Trophoblast cell (in vitro differentiated cells and primary cell): ENCODE measurements around the gene ASB16.

Experiments used
- DNase-seq, 2 donors: peaks; one replicate each; pipeline ENCODE4 v3.0.0-alpha.2; 2016
- H2AFZ ChIP-seq: 2 replicates; pipeline ENCODE4 v1.6.1; 2013; ENCODE audit warnings: low read length, moderate library complexity, mild to moderate bottlenecking; ENCODE audit not compliant: insufficient read depth, poor library complexity
- H2AK5ac ChIP-seq: 2 replicates; pipeline ENCODE4 v1.6.1; 2013; ENCODE audit warnings: mild to moderate bottlenecking, low read length
- H2BK120ac ChIP-seq: 2 replicates; pipeline ENCODE4 v1.6.1; 2013; ENCODE audit warnings: low read length, mild to moderate bottlenecking, moderate library complexity; ENCODE audit not compliant: insufficient read depth, poor library complexity
- H2BK12ac ChIP-seq: 2 replicates; pipeline ENCODE4 v1.6.1; 2013; ENCODE audit warnings: mild to moderate bottlenecking, low read length, moderate library complexity
- H2BK5ac ChIP-seq: 2 replicates; pipeline ENCODE4 v1.6.1; 2013; ENCODE audit warnings: low read length, low read depth, moderate library complexity, mild to moderate bottlenecking; ENCODE audit not compliant: poor library complexity
- H3K14ac ChIP-seq: 2 replicates; pipeline ENCODE4 v1.6.1; 2013; ENCODE audit warnings: mild to moderate bottlenecking, low read length
- H3K18ac ChIP-seq: 2 replicates; pipeline ENCODE4 v1.6.1; 2013; ENCODE audit warnings: mild to moderate bottlenecking, low read length
- H3K23ac ChIP-seq: 2 replicates; pipeline ENCODE4 v1.6.1; 2013; ENCODE audit warnings: low read length
- H3K27ac ChIP-seq: 2 replicates; pipeline ENCODE4 v1.5.1; 2013; ENCODE audit warnings: low read depth, mild to moderate bottlenecking, inconsistent platforms, low read length, moderate library complexity
- H3K27me3 ChIP-seq: 2 replicates; pipeline ENCODE4 v1.6.1; 2013; ENCODE audit warnings: inconsistent platforms, mild to moderate bottlenecking, low read length, moderate library complexity; ENCODE audit not compliant: insufficient read depth
- H3K36me3 ChIP-seq, 2 experiments: 1 replicate in 1 of 2; 2 replicates in 1 of 2; pipeline ENCODE4 v1.6.1; 2013; ENCODE audit warnings: low read length in 2 of 2, mild to moderate bottlenecking in 2 of 2, moderate library complexity in 1 of 2; ENCODE audit not compliant: insufficient read depth in 2 of 2, control insufficient read depth in 1 of 2
- H3K4ac ChIP-seq: 2 replicates; pipeline ENCODE4 v1.6.1; 2013; ENCODE audit warnings: low read depth, mild to moderate bottlenecking, low read length, moderate library complexity
- H3K4me1 ChIP-seq, 2 experiments: 1 replicate in 1 of 2; 2 replicates in 1 of 2; pipeline ENCODE4 v1.6.1; 2013; ENCODE audit warnings: low read length in 2 of 2, mild to moderate bottlenecking in 2 of 2, moderate library complexity in 1 of 2; ENCODE audit not compliant: insufficient read depth in 2 of 2, control insufficient read depth in 1 of 2
- H3K4me2 ChIP-seq: 2 replicates; pipeline ENCODE4 v1.6.1; 2013; ENCODE audit warnings: inconsistent platforms, mild to moderate bottlenecking, low read length, moderate library complexity
- H3K4me3 ChIP-seq: 2 replicates; pipeline ENCODE4 v1.5.1; 2013; ENCODE audit warnings: mild to moderate bottlenecking, low read depth, low read length, inconsistent platforms
- H3K79me1 ChIP-seq: one replicate; pipeline ENCODE4 v1.6.1; 2013; ENCODE audit warnings: low read length
- H3K79me2 ChIP-seq: 2 replicates; pipeline ENCODE4 v1.6.1; 2013; ENCODE audit warnings: low read length, mild to moderate bottlenecking; ENCODE audit not compliant: control insufficient read depth, insufficient read depth, poor library complexity
- H3K9ac ChIP-seq: 2 replicates; pipeline ENCODE4 v1.6.1; 2013; ENCODE audit warnings: mild to moderate bottlenecking, low read length
- H3K9me3 ChIP-seq: 2 replicates; pipeline ENCODE4 v1.6.1; 2013; ENCODE audit warnings: low read depth, mild to moderate bottlenecking, control low read depth, inconsistent platforms, low read length; ENCODE audit not compliant: insufficient read depth
- H4K12ac ChIP-seq: 2 replicates; pipeline ENCODE4 v1.6.1; 2013; ENCODE audit warnings: low read depth, mild to moderate bottlenecking, low read length, moderate library complexity
- H4K8ac ChIP-seq: 2 replicates; pipeline ENCODE4 v1.6.1; 2013; ENCODE audit warnings: low read depth, mild to moderate bottlenecking, low read length, moderate library complexity
- H4K91ac ChIP-seq: one replicate; pipeline ENCODE4 v1.6.1; 2013; ENCODE audit warnings: low read depth, mild to moderate bottlenecking, low read length, moderate library complexity
- WGBS: extraction: QIAGEN DNeasy Blood & Tissue Kit; methylation state at CpG from one replicate; pipeline ENCODE4 v1.1.7; 2013; ENCODE audit warnings: missing lambda C conversion rate; ENCODE audit not compliant: insufficient read length, insufficient coverage; ENCODE audit errors: extremely low coverage; 5-methylcytosine and 5-hydroxymethylcytosine counted together

The ASB16 gene

GRCh38 chr17:44213403-44214229, 43.1 kb downstream of the ASB16 start:
- no peak overlapping the region for H3K23ac ChIP-seq
- H3K4ac ChIP-seq: no peak overlapping the region
- H3K27me3 ChIP-seq: no peaks in the 10 kb centered on the region
- H4K8ac ChIP-seq: no peak overlapping the region
- H3K4me3 ChIP-seq: no peak overlapping the region
- no peak overlapping the region for H4K91ac ChIP-seq
- no peak overlapping the region for H3K14ac ChIP-seq
- H3K79me1 ChIP-seq: peaks cover 4% of the 10 kb centered on the region
- H2AFZ ChIP-seq: no peak overlapping the region
- H2BK120ac ChIP-seq: no peak overlapping the region
- no peak overlapping the region for H2AK5ac ChIP-seq
- peaks cover 68 to 80% of the 10 kb centered on the region in 2 experiments for H3K36me3 ChIP-seq
- WGBS: no CpG with 5 or more reads among the region's 15 CpGs
- H2BK12ac ChIP-seq: no peak overlapping the region
- no peak overlapping the region for H4K12ac ChIP-seq
- H3K9ac ChIP-seq: no peak overlapping the region
- DNase-seq: no peak
- no peak overlapping the region for H3K18ac ChIP-seq
- peaks cover 10 to 11% of the 10 kb centered on the region in 2 experiments for H3K4me1 ChIP-seq
- no peak overlapping the region for H2BK5ac ChIP-seq
- H3K79me2 ChIP-seq: peaks cover 7% of the 10 kb centered on the region
- H3K27ac ChIP-seq: no peak overlapping the region
- no peak overlapping the region for H3K4me2 ChIP-seq
- H3K9me3 ChIP-seq: no peaks in the 10 kb centered on the region

- H3K4me3 ChIP-seq: no peak overlapping the region
- WGBS: no CpG with 5 or more reads among the region's 1 CpG
- peaks cover 10% of the 10 kb centered on the region for H3K79me2 ChIP-seq
These were observed 43.7 kb downstream of the ASB16 start for GRCh38 chr17:44214230-44214494.

GRCh38 chr17:44214896-44215295, 44.4 kb downstream of the ASB16 start:
- H4K12ac ChIP-seq: no peak overlapping the region
- H3K4ac ChIP-seq: no peak overlapping the region
- no peaks in the 10 kb centered on the region for H3K9me3 ChIP-seq
- peaks cover 13% of the 10 kb centered on the region for H3K79me2 ChIP-seq
- H2BK5ac ChIP-seq: no peak overlapping the region
- no peak overlapping the region for H4K8ac ChIP-seq
- no peaks in the 10 kb centered on the region for H3K27me3 ChIP-seq
- no peak overlapping the region for H2AFZ ChIP-seq
- H3K79me1 ChIP-seq: peaks cover 12% of the 10 kb centered on the region
- no peak overlapping the region for H3K4me3 ChIP-seq
- H3K36me3 ChIP-seq: peaks cover 55 to 68% of the 10 kb centered on the region in 2 experiments
- peaks cover 10 to 11% of the 10 kb centered on the region in 2 experiments for H3K4me1 ChIP-seq
- no CpG with 5 or more reads among the region's 6 CpGs for WGBS
- no peak overlapping the region for H2BK120ac ChIP-seq
- H2BK12ac ChIP-seq: no peak overlapping the region
- no peak overlapping the region for H3K27ac ChIP-seq
- H3K23ac ChIP-seq: no peak overlapping the region
- H4K91ac ChIP-seq: no peak overlapping the region
- no peak overlapping the region for H3K4me2 ChIP-seq
- no peak overlapping the region for H3K14ac ChIP-seq
- H2AK5ac ChIP-seq: no peak overlapping the region
- DNase-seq: no peak
- H3K9ac ChIP-seq: no peak overlapping the region
- H3K18ac ChIP-seq: no peak overlapping the region

More at GRCh38 chr17:44214230-44214494, 43.7 kb downstream of the ASB16 start:
- Histone ChIP-seq H3K9ac (no peak overlapping the region), H2BK120ac (no peak overlapping the region), H3K4me1 (peaks cover 10 to 11% of the 10 kb centered on the region in 2 experiments), H4K12ac (no peak overlapping the region), H3K27me3 (no peaks in the 10 kb centered on the region), H3K23ac (no peak overlapping the region), H3K36me3 (peaks cover 63 to 75% of the 10 kb centered on the region in 2 experiments), H3K27ac (no peak overlapping the region), H2BK5ac (no peak overlapping the region), H3K4ac (no peak overlapping the region), H3K4me2 (no peak overlapping the region), H3K14ac (no peak overlapping the region), H3K18ac (no peak overlapping the region), H4K8ac (no peak overlapping the region), H3K79me1 (peaks cover 8% of the 10 kb centered on the region), H2AFZ (no peak overlapping the region), H3K9me3 (no peaks in the 10 kb centered on the region), H2BK12ac (no peak overlapping the region), H4K91ac (no peak overlapping the region), H2AK5ac (no peak overlapping the region)
- no peak for DNase-seq

GRCh38 chr17:44216173-44216572, 45.7 kb downstream of the ASB16 start:
- Histone ChIP-seq H3K4me2 (no peak overlapping the region), H3K79me2 (peaks cover 20% of the 10 kb centered on the region), H3K9ac (no peak overlapping the region), H3K4ac (no peak overlapping the region), H2AK5ac (no peak overlapping the region), H2AFZ (no peak overlapping the region), H3K23ac (no peak overlapping the region), H4K12ac (no peak overlapping the region), H3K4me3 (no peak overlapping the region), H3K18ac (no peak overlapping the region), H4K8ac (no peak overlapping the region), H2BK12ac (no peak overlapping the region), H3K4me1 (peaks cover 6 to 8% of the 10 kb centered on the region in 2 experiments), H3K14ac (no peak overlapping the region), H2BK120ac (no peak overlapping the region), H3K27me3 (no peaks in the 10 kb centered on the region), H3K36me3 (peaks cover 44 to 59% of the 10 kb centered on the region in 2 experiments), H4K91ac (no peak overlapping the region), H2BK5ac (no peak overlapping the region), H3K79me1 (peaks cover 23% of the 10 kb centered on the region), H3K9me3 (no peaks in the 10 kb centered on the region), H3K27ac (no peak overlapping the region)
- no CpG with 5 or more reads among the region's 5 CpGs for WGBS
- no peak for DNase-seq
